ENCODE data around the gene EGFR. TPM values are rescaled to one million over a fixed set of nuclear protein-coding genes. Genes with fewer than 3 reads are reported as not detected.

The EGFR gene
- polyA plus RNA-seq, 2 of the 4 experiments (the other 2 are of a cell fraction), result 59.5 to 63.8 TPM

DNA sequence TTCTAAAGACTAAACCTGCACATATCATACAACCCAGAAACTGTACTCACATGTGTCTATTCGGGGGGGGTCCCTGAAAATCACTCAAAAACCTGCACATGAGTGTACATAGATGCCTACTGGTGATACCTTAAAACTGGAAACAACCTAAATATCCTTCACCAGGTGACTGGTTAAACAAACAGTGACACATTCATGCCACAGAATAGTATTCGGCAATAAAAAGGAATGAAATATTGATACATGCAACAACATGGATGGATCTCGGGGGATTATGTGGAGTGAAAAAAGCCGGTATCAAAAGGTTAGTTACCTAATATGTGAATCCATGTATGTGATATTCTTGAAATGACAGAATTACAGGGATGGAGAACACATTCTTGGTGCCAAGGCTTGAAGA, 32.1 kb upstream of the EGFR start:
- no peak overlapping the region; the same call in 2 of the 3 replicates for H3K4me3 ChIP-seq
- H3K4me2 ChIP-seq, result peak overlapping the region; percentile 77
- ChIA-PET CTCF (no interaction called here), POLR2A (no interaction called here)
- ATAC-seq (no peak), DNase-seq (ENCODE audit: low read depth in 1 of 2, low spot score in 1 of 2) (no peak), FAIRE-seq (peak; percentile 65)
- no peaks in the 10 kb centered on the region for H3K9me3 ChIP-seq
- 43% methylated on average over 4 of the region's 4 CpGs for WGBS (ENCODE audit: missing lambda C conversion rate)
- peak overlapping the region; percentile 87 to 91 for H3K27ac ChIP-seq
- peaks cover 50% of the 10 kb centered on the region for H3K4me1 ChIP-seq
- no peak for TF ChIP-seq FOSL2 (IDR thresholded peaks at IDR 0.05)
- 0 out of 2 replicates have a peak, but pooled peaks have one; percentile 18 for TF ChIP-seq FOSL2 (CRISPR knock-in tag; IDR thresholded peaks at IDR 0.05)
- peak; percentile 18; the same call in 1 of the 2 replicates for TF ChIP-seq GATA3 (IDR thresholded peaks at IDR 0.05; ENCODE audit: borderline replicate concordance)
- TF ChIP-seq RCOR1 (IDR thresholded peaks at IDR 0.05; ENCODE audit: low read depth, low read length), result no peak

- ChIA-PET CTCF (interaction anchor here (1.1 to 1.5 kb wide), 2 partner anchors 110 to 267 kb away, joined by 3 to 4 read pairs; no protein-coding TSS in a partner anchor), POLR2A (no interaction called here)
- no peaks in the 10 kb centered on the region for H3K9me3 ChIP-seq
- peaks cover 51% of the 10 kb centered on the region for H3K4me1 ChIP-seq
- WGBS (ENCODE audit: missing lambda C conversion rate), result 0% methylated on average over 1 of the region's 1 CpG
- DNase-seq (ENCODE audit: low read depth in 1 of 2, low spot score in 1 of 2) (peak in 1 of 2 experiments; percentile 73), FAIRE-seq (no peak), ATAC-seq (peak in 1 of 2 experiments; percentile 46; a peak in 2 of 6 replicates)
- H3K4me2 ChIP-seq, result peak overlapping the region; percentile 77
- H3K27ac ChIP-seq, result peak overlapping the region; percentile 72 to 87
- H3K4me3 ChIP-seq, result no peak overlapping the region
- TF ChIP-seq RAD21 (conservative IDR thresholded peaks at IDR 0.05 in 1 of 2, IDR thresholded peaks at IDR 0.05 in 1 of 2) (no peak; a peak in 1 of 5 replicates), CEBPB (IDR thresholded peaks at IDR 0.05) (peak in 1 of 2 experiments; percentile 38; a peak in 2 of 4 replicates), ZNF302 (CRISPR knock-in tag; IDR thresholded peaks at IDR 0.05) (no peak), ZFP36 (IDR thresholded peaks at IDR 0.05; ENCODE audit: borderline replicate concordance, partially characterized antibody) (no peak), CBX8 (IDR thresholded peaks at IDR 0.05) (no peak), POLR2A (IDR thresholded peaks at IDR 0.05; ENCODE audit: low read length) (no peak), CBX2 (IDR thresholded peaks at IDR 0.05; ENCODE audit: borderline replicate concordance, low read depth) (no peak), JUNB (IDR thresholded peaks at IDR 0.05) (peak; percentile 38; the same call in 1 of the 2 replicates), EHMT2 (IDR thresholded peaks at IDR 0.05; ENCODE audit: low read depth) (no peak), POLR2AphosphoS2 (conservative IDR thresholded peaks at IDR 0.05; ENCODE audit: low read length) (no peak), SMC3 (IDR thresholded peaks at IDR 0.05) (no peak), FOXS1 (CRISPR knock-in tag; IDR thresholded peaks at IDR 0.05) (no peak), HOXB5 (CRISPR knock-in tag; IDR thresholded peaks at IDR 0.05) (no peak), TP53 (CRISPR knock-in tag; IDR thresholded peaks at IDR 0.05) (no peak), CTCF (IDR thresholded peaks at IDR 0.05) (no peak), EP300 (IDR thresholded peaks at IDR 0.05) (peak in 1 of 2 experiments; percentile 16; a peak in 1 of 5 replicates), EHF (CRISPR knock-in tag; IDR thresholded peaks at IDR 0.05) (no peak), HDAC2 (IDR thresholded peaks at IDR 0.05) (no peak), GATA3 (IDR thresholded peaks at IDR 0.05; ENCODE audit: borderline replicate concordance) (peak; percentile 93), MYC (IDR thresholded peaks at IDR 0.05; ENCODE audit: borderline replicate concordance, low read length) (no peak), HOXA7 (CRISPR knock-in tag; IDR thresholded peaks at IDR 0.05) (no peak), KDM5A (IDR thresholded peaks at IDR 0.05) (no peak), JUN (IDR thresholded peaks at IDR 0.05) (no peak), ELK1 (IDR thresholded peaks at IDR 0.05; ENCODE audit: low read depth, low read length) (no peak), ATOH8 (CRISPR knock-in tag; IDR thresholded peaks at IDR 0.05; ENCODE audit: low read depth) (no peak), RNF2 (IDR thresholded peaks at IDR 0.05; ENCODE audit: borderline replicate concordance, low read depth) (no peak), MAFK (IDR thresholded peaks at IDR 0.05; ENCODE audit: partially characterized antibody) (no peak), CHD2 (IDR thresholded peaks at IDR 0.05; ENCODE audit: low read length, partially characterized antibody) (no peak), TFCP2L1 (CRISPR knock-in tag; IDR thresholded peaks at IDR 0.05) (no peak)
- TF ChIP-seq, protein P1, sequence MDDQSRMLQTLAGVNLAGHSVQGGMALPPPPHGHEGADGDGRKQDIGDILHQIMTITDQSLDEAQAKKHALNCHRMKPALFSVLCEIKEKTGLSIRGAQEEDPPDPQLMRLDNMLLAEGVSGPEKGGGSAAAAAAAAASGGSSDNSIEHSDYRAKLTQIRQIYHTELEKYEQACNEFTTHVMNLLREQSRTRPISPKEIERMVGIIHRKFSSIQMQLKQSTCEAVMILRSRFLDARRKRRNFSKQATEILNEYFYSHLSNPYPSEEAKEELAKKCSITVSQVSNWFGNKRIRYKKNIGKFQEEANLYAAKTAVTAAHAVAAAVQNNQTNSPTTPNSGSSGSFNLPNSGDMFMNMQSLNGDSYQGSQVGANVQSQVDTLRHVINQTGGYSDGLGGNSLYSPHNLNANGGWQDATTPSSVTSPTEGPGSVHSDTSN (IDR thresholded peaks at IDR 0.05), result 0 out of 2 replicates have a peak, but pooled peaks have one; percentile 24
- TF ChIP-seq, protein P2, sequence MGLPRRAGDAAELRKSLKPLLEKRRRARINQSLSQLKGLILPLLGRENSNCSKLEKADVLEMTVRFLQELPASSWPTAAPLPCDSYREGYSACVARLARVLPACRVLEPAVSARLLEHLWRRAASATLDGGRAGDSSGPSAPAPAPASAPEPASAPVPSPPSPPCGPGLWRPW (IDR thresholded peaks at IDR 0.05), result no peak
- TF ChIP-seq, protein P3, sequence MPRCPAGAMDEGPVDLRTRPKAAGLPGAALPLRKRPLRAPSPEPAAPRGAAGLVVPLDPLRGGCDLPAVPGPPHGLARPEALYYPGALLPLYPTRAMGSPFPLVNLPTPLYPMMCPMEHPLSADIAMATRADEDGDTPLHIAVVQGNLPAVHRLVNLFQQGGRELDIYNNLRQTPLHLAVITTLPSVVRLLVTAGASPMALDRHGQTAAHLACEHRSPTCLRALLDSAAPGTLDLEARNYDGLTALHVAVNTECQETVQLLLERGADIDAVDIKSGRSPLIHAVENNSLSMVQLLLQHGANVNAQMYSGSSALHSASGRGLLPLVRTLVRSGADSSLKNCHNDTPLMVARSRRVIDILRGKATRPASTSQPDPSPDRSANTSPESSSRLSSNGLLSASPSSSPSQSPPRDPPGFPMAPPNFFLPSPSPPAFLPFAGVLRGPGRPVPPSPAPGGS (IDR thresholded peaks at IDR 0.05), result no peak
Observed at GRCh38 chr7:54987772-54988171, 31.0 kb upstream of the EGFR start.

Data from A549 (cell line).